GM15510 (cell line): ENCODE data around the gene PCDHA6.

Source experiments
- POLR2A ChIP-seq: IDR thresholded peaks from 3 replicates; pipeline ENCODE4 v1.6.1; 2011; ENCODE audit warnings: borderline replicate concordance; ENCODE audit not compliant: insufficient read length; ENCODE audit errors: extremely low read depth

PCDHA6 gene

DNA sequence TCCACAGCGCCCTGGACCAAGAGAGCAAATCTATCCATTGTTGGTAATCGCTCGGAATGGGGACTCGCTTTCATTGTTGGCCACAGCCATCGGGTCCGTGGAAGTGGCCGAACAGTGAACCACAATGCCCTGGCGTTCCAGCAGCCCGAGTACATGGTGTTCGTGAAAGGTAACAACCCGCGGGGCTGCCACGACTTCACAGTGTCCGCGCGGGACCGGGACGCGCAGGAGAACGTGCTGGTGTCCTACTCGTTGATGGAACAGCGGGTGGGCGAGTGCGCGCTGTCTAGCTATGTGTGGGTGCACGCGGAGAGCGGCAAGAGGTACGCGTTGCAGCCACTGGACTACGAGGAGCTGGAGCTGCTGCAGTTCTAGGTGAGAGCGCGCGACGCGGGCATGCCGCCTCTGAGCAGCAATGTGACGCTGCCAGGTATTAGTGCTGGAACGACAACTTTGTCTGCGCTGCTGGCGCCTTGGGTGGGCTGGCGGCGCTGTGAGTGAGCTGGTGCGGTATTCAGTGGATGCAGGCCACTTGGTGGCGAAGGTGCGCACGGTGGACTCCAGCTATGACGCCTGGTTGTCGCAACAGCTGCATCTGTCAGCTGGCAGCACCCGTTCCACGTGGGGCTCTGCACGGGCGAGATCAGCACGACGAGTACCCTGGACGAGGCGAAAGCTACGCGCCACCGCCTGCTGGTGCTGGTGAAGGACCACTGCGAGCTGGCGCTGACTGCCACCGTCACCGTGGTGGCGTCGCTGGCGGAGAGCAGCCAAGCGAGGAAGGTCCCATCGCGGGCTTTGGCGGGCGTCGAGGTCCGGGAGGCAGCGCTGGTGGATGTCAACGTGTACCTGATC, 34.9 kb downstream of the PCDHA6 start:
- TF ChIP-seq POLR2A, result no peak

- no peak for TF ChIP-seq POLR2A
Observed at GRCh38 chr5:140868721-140869554, 41.2 kb downstream of the PCDHA6 start, which contains the start of gene PCDHA11. TSS of gene PCDHA11 (plus strand) at chr5:140868957. CDS start at chr5:140869104, 147 bp downstream.

GRCh38 chr5:140869555-140869886, 41.8 kb downstream of the PCDHA6 start:
- TF ChIP-seq POLR2A, result no peak

- no peak for TF ChIP-seq POLR2A
Observed at GRCh38 chr5:140870221-140871201, 42.8 kb downstream of the PCDHA6 start.

DNA sequence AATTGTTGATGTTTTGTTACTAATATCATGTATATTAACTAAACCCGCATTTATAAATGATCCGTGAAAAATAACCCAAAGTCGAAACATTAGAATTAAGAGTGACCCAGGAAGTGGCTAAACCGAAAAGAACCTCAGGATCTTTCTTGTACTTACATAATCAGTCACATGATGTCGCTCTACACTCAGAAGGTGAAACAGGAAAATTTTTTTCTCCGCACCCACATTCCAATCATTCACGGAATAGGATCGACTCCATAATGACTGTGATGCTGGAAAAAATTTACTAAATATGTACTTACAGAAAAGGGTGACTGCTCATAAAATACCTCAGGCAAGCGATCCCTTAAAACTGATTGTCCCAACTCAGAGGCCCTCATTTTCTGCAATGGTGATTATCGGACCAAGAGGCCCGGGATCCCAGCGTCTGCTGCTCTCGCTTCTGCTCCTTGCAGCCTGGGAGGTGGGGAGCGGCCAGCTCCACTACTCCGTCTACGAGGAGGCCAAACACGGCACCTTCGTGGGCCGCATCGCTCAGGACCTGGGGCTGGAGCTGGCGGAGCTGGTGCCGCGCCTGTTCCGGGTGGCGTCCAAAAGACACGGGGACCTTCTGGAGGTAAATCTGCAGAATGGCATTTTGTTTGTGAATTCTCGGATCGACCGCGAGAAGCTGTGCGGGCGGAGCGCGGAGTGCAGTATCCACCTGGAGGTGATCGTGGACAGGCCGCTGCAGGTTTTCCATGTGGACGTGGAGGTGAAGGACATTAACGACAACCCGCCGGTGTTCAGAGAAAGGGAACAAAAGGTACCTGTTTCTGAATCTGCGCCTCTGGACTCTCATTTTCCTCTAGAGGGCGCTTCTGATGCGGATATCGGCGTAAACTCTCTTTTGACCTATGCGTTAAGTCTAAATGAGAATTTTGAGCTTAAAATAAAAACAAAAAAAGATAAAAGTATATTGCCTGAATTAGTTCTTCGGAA, 47.6 kb downstream of the PCDHA6 start, which contains the start of gene PCDHA12:
Gene PCDHA12 (plus strand): TSS at position 224 of the 981 bp plus-strand sequence. CDS start 165 bp downstream, at position 389.
- no peak for TF ChIP-seq POLR2A

GRCh38 chr5:140877262-140877581, 49.5 kb downstream of the PCDHA6 start:
- no peak for TF ChIP-seq POLR2A
